ENCODE results near the gene SAMD4A.

Gene SAMD4A

GRCh38 chr14:54651649-54652048 lies 84.7 kb downstream of the SAMD4A start:
- Mint-ChIP-seq H3K36me3 (ENCODE audit: low read depth) (no peaks in the 10 kb centered on the region), H3K4me3 (no peak overlapping the region), H3K27me3 (ENCODE audit: low read depth, poor library complexity) (peaks cover 7% of the 10 kb centered on the region), H3K27ac (peak overlapping the region; percentile 90), H3K4me1 (peaks cover 44% of the 10 kb centered on the region), H3K9me3 (no peaks in the 10 kb centered on the region)
- no peak for DNase-seq
- no peak for TF ChIP-seq CTCF (IDR thresholded peaks at IDR 0.05)

GRCh38 chr14:54652188-54652587 lies 85.3 kb downstream of the SAMD4A start:
- Mint-ChIP-seq H3K4me3 (no peak overlapping the region), H3K27ac (peak overlapping the region; percentile 90)
- peak; percentile 35 for DNase-seq

DNA sequence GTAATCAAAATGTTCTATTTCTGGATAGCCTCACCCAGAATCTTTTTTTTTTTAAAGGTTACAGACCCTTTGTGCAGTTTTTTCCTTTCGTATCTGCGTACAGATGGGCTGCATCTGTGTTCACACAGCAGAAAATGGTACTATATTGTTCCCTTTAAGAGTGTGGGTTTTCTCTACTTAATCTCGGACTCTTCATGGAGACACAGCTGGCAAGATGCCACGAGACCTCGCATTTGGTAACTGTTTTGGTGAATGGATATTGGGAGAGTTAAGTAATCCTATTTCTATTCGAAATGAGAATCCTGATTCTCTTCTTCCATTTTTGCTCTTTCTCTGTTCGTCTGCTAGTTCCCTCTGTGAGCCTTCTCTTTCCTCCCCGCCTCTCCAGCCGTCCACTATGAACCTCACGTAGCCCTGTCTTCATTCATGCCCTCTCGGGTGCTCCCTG lies 85.7 kb downstream of the SAMD4A start:
- DNase-seq: no peak
- no peak for TF ChIP-seq CTCF (IDR thresholded peaks at IDR 0.05)
- Mint-ChIP-seq H3K36me3 (ENCODE audit: low read depth) (no peaks in the 10 kb centered on the region), H3K9me3 (no peaks in the 10 kb centered on the region), H3K27ac (peak overlapping the region; percentile 90), H3K4me3 (no peak overlapping the region), H3K4me1 (peaks cover 44% of the 10 kb centered on the region), H3K27me3 (ENCODE audit: low read depth, poor library complexity) (peaks cover 7% of the 10 kb centered on the region)

More at GRCh38 chr14:54652188-54652587, 85.3 kb downstream of the SAMD4A start:
- Mint-ChIP-seq H3K9me3 (no peaks in the 10 kb centered on the region), H3K36me3 (ENCODE audit: low read depth) (no peaks in the 10 kb centered on the region), H3K4me1 (peaks cover 44% of the 10 kb centered on the region), H3K27me3 (ENCODE audit: low read depth, poor library complexity) (peaks cover 7% of the 10 kb centered on the region)
- no peak for TF ChIP-seq CTCF (IDR thresholded peaks at IDR 0.05)

DNA sequence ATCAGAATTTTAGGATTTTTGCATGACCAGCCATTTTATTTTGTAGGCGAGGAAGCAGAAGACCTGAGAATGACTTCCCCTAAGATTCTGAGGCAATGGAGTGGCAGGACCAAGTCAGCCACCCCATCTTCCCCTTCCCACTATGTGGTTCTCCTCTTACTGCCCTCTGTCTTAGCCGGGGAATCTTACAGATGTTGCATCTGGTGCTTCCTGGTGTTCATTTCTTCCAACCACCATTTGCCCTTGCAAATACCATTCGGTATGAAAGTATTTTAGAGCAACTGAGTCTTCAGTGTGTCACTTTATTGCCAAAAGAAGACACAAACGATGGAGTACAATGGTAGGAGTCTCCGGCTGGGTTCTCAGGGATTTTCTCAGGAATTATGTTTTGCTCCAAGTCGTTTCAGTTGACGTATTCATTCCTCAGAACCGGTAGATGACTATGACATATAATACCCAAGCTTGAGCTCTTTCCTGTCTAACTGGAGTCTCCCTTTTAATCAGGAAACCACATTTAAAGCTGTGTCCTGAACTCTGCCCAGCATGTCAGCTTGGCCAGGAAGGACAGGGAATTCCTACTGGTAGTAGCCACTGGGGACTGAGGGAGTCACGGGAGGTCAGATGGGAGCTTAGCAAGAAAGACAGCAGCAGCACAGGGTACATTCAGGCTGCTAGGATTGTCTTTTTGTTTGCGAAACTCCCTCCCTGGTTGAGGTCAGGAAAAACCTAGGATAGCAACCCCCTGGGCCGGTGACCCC lies 87.0 kb downstream of the SAMD4A start:
- H3K4me3 Mint-ChIP-seq: no peak overlapping the region
- no peaks in the 10 kb centered on the region for H3K9me3 Mint-ChIP-seq
- H3K27me3 Mint-ChIP-seq (ENCODE audit: low read depth, poor library complexity): peaks cover 7% of the 10 kb centered on the region
- peaks cover 44% of the 10 kb centered on the region for H3K4me1 Mint-ChIP-seq
- H3K27ac Mint-ChIP-seq: peak overlapping the region; percentile 96
- peak; percentile 22 for DNase-seq
- no peak for TF ChIP-seq CTCF (IDR thresholded peaks at IDR 0.05)
- H3K36me3 Mint-ChIP-seq (ENCODE audit: low read depth): no peaks in the 10 kb centered on the region

DNA sequence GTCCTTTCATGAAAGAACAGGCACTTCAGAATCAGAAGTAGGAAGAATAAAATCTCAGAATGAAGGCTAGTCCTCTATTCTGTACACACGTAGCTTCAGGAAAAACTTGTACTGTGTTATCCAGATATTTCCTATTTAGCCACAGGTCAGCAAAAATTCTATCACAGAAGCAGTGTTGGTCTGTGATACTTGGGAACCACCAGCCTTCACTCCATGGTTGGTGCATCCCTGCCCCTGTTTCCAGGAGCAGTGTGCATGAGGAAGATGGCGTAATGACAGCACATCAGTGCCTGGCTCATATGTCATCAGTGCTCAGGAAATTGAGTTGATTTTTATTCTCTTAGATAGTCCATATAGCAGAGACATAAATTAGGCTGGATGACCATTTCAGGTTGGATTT lies 87.7 kb downstream of the SAMD4A start:
- Mint-ChIP-seq H3K4me3 (no peak overlapping the region), H3K27ac (peak overlapping the region; percentile 96), H3K4me1 (peaks cover 44% of the 10 kb centered on the region)

More for the DNA sequence above, 87.7 kb downstream of the SAMD4A start:
- TF ChIP-seq CTCF (IDR thresholded peaks at IDR 0.05): no peak
- no peaks in the 10 kb centered on the region for H3K9me3 Mint-ChIP-seq
- DNase-seq: no peak
- peaks cover 7% of the 10 kb centered on the region for H3K27me3 Mint-ChIP-seq (ENCODE audit: low read depth, poor library complexity)
- H3K36me3 Mint-ChIP-seq (ENCODE audit: low read depth): no peaks in the 10 kb centered on the region

Measured in nephron progenitor cell (in vitro differentiated cells).